ENCODE results near the gene TNC. TPM values are rescaled to one million over a fixed set of nuclear protein-coding genes. Genes with fewer than 3 reads are reported as not detected.

The TNC gene
- total and polyA plus RNA-seq, 2 donors (not counting 3 experiments of a cell fraction or from before 2014, with no cell fraction given): 0.29 TPM; not detected in 1

GRCh38 chr9:115025721-115026120, 92.2 kb downstream of the TNC start:
- H3K27ac ChIP-seq (ENCODE audit: insufficient read depth, low read depth, low read length): no peak overlapping the region
- H3K9me3 ChIP-seq (replicated peaks; ENCODE audit: control insufficient read depth, insufficient read depth, low read length): no peaks in the 10 kb centered on the region
- H3K4me1 ChIP-seq (ENCODE audit: control insufficient read depth, extremely low read depth, insufficient read depth, low read length): no peaks in the 10 kb centered on the region
- TF ChIP-seq GATA2 (IDR thresholded peaks at IDR 0.05; ENCODE audit: insufficient read depth, insufficient read length, low read depth, low read length) (no peak), MYC (IDR thresholded peaks at IDR 0.05; ENCODE audit: low read depth, low read length) (no peak), EZH2 (IDR thresholded peaks at IDR 0.05; ENCODE audit: borderline replicate concordance, low read depth, low read length, severe bottlenecking) (no peak), POLR2A (IDR thresholded peaks at IDR 0.05; ENCODE audit: low read depth, low read length) (no peak), MAX (IDR thresholded peaks at IDR 0.05; ENCODE audit: insufficient read depth, insufficient read length) (no peak), JUN (IDR thresholded peaks at IDR 0.05; ENCODE audit: borderline replicate concordance, insufficient read depth, insufficient read length, low read depth) (no peak), FOS (IDR thresholded peaks at IDR 0.05; ENCODE audit: borderline replicate concordance, insufficient read depth, low read length) (no peak), POLR2AphosphoS5 (IDR thresholded peaks at IDR 0.05; ENCODE audit: insufficient read depth, low read depth, low read length) (no peak)
- TF ChIP-seq, protein P1, sequence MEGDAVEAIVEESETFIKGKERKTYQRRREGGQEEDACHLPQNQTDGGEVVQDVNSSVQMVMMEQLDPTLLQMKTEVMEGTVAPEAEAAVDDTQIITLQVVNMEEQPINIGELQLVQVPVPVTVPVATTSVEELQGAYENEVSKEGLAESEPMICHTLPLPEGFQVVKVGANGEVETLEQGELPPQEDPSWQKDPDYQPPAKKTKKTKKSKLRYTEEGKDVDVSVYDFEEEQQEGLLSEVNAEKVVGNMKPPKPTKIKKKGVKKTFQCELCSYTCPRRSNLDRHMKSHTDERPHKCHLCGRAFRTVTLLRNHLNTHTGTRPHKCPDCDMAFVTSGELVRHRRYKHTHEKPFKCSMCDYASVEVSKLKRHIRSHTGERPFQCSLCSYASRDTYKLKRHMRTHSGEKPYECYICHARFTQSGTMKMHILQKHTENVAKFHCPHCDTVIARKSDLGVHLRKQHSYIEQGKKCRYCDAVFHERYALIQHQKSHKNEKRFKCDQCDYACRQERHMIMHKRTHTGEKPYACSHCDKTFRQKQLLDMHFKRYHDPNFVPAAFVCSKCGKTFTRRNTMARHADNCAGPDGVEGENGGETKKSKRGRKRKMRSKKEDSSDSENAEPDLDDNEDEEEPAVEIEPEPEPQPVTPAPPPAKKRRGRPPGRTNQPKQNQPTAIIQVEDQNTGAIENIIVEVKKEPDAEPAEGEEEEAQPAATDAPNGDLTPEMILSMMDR (IDR thresholded peaks at IDR 0.05; ENCODE audit: extremely low read depth in 1 of 2, insufficient read depth in 1 of 2, low read depth in 1 of 2, low read length in 2 of 2): no peak
- CTCF ChIA-PET: no interaction called here
- DNase-seq (ENCODE audit: low read depth, low spot score) (no peak), FAIRE-seq (no peak)
- H3K4me2 ChIP-seq (ENCODE audit: insufficient read depth, low read length): no peak overlapping the region
- dilution Hi-C loops (cut with MboI; ENCODE audit: extremely low pct_ligation_motif_present, low sequenced_read_pairs): no loop called here
- H3K27me3 ChIP-seq (ENCODE audit: control insufficient read depth in 2 of 2, insufficient read depth in 2 of 2, low read length in 2 of 2): no peaks in the 10 kb centered on the region
- BruUV-seq (replicated peaks): no TSS peak
- H3K9me1 ChIP-seq (replicated peaks; ENCODE audit: control insufficient read depth, extremely low read depth, insufficient read depth, low read length): no peaks in the 10 kb centered on the region
- H3K79me2 ChIP-seq (ENCODE audit: control insufficient read depth, insufficient read depth, low read length): no peaks in the 10 kb centered on the region
- no peak overlapping the region for H2AFZ ChIP-seq (ENCODE audit: low read depth, low read length)
- H3K9ac ChIP-seq (replicated peaks; ENCODE audit: extremely low read depth, insufficient read depth, low read length): no peak overlapping the region
- no peak overlapping the region for H3K4me3 ChIP-seq (replicated peaks in 1 of 3; ENCODE audit: insufficient read depth in 1 of 3, low read depth in 1 of 3, low read length in 3 of 3)
- intact Hi-C loops (cut with micrococcal nuclease): no loop called here
- POLR2A ChIA-PET: no interaction called here
- H3K36me3 ChIP-seq (ENCODE audit: control insufficient read depth in 2 of 2, extremely low read depth in 1 of 2, insufficient read depth in 2 of 2, low read length in 2 of 2): no peaks in the 10 kb centered on the region
- H4K20me1 ChIP-seq (replicated peaks; ENCODE audit: control insufficient read depth, extremely low read depth, insufficient read depth, low read length): no peaks in the 10 kb centered on the region

All from endothelial cell of umbilical vein (primary cell).